ENCODE results near the gene CDH4. TPM values are rescaled to one million over a fixed set of nuclear protein-coding genes. Genes with fewer than 3 reads are reported as not detected.

CDH4 gene
- total RNA-seq, 4 donors from 2014 or later = under 0.01 to 0.56 (median 0.19) TPM; not detected in 1

DNA sequence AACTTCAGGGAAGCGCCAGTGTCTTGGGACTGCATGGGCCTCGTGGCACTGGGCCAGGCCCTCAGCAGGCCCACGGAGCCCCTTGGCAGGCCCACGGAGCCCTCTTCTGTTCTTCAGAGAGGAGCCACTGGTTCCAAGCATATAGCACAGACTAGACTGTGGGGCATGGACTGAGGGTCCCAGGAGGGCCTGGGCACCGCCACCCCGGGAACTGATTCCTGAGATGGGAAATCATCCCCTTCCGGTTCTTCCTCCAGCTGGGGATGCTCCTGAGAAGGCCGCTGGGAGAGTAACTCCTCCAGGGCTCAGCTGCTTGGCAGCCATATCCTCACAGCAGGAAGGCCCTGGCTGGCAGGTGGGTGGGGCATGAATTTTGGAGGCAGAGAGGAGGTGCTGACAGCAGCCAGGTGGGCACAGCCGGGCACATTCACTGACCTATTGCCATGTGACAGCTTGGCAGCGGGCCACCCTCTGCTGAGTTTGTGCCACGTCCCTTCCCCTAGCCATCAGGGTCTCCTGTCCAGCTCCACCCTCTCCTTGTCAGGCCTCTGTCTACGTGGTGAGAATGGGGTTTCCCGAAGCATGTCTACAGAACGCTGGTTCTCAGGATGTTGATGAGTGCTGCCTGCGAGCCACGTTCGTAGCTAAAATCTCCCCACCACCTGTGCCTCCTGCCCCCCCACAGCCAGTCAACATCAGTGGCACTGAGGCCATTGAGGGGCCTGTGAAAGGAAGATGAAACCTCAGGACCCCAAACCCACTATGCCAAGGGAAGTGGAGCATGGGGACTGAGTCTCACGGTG is 661.6 kb downstream of the CDH4 start:
- TF ChIP-seq, protein P1, sequence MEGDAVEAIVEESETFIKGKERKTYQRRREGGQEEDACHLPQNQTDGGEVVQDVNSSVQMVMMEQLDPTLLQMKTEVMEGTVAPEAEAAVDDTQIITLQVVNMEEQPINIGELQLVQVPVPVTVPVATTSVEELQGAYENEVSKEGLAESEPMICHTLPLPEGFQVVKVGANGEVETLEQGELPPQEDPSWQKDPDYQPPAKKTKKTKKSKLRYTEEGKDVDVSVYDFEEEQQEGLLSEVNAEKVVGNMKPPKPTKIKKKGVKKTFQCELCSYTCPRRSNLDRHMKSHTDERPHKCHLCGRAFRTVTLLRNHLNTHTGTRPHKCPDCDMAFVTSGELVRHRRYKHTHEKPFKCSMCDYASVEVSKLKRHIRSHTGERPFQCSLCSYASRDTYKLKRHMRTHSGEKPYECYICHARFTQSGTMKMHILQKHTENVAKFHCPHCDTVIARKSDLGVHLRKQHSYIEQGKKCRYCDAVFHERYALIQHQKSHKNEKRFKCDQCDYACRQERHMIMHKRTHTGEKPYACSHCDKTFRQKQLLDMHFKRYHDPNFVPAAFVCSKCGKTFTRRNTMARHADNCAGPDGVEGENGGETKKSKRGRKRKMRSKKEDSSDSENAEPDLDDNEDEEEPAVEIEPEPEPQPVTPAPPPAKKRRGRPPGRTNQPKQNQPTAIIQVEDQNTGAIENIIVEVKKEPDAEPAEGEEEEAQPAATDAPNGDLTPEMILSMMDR (IDR thresholded peaks at IDR 0.05) = no peak
- no peak for ATAC-seq (ENCODE audit: low FRiP score)
- DNase-seq (ENCODE audit: low spot score) = no peak

DNA sequence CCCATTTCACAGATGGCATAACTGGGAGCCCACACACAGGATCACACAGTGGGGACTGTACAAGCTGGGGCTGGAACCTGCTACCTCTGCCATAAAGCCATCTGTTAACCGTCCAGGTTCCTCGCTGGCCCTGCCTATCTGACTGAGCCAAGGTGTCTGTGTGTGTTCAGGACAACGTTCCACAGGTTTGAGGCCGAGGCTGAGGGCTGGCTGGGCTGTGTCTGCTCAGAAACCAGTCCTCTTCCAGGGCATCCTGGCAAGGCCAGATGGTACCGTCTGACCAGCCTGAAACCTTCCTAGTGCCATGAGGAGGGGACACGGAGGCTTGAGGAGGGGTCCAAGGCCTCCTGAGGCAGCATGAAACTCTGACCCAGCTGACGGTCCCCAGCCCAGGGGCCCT is 663.0 kb downstream of the CDH4 start:
- no peak for DNase-seq (ENCODE audit: low spot score)
- TF ChIP-seq, protein P1 (IDR thresholded peaks at IDR 0.05) = no peak
- no peak for ATAC-seq (ENCODE audit: low FRiP score)

DNA sequence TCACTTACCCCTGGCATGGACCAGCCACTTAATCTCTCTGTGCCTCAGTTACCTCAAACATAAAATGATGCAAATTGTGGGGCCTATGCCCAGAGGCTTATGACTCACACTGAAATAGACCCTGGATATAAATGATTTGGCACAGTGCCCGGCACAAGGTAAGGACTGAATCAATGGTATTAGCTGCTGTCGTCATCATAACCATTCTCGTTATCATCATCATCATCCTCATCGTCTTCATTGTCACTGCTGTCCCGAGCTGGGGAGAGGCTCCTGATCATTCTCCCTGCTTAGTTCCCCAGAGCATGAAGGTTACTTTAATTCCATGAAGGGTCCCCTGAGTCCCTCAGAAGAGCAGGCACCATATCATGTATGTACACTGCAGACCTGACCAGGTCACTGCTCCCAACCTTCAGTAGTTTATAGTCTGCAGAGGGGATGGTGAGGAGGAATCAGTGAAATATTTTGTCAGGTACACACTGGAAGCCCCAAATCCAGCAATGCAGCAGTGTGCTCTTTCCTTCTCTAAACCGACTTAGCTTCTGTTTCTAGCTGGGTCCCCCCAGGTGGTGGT is 664.3 kb downstream of the CDH4 start:
- TF ChIP-seq, protein P1 (IDR thresholded peaks at IDR 0.05) = no peak

DNA sequence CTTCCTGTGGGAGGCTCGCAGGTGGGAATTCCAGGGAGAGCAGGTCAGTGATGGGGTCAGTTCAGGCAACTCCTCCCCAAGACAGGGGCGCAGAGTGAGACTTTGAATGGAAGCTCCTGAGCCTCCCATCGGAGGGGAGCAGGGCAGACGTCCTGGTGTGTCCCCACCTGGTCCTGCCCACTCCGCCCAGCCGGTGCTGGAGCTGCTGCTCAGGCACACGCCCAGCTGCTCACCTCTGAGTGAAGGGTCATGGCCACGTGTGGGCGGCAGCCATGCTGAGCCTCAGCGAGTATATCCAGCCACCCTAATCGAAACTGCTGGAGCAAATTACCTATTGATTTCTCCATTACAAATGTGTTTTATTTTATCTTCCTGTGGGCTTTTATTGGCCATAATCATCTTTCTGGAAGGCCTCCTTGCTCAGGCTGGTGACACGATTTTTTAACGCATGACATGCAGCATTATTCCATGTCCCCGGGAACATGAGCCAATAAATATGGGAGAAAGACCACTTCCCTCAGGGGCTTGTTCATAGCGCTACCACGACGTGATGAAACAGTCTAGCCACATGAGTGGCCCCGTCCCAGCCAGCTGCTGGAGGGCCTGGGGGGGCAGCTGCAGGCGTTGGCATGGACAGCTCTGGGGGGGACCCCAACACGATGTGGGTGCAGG is 665.5 kb downstream of the CDH4 start:
- ATAC-seq (ENCODE audit: low FRiP score) (no peak), DNase-seq (ENCODE audit: low spot score) (no peak)
- TF ChIP-seq, protein P1 (IDR thresholded peaks at IDR 0.05) = no peak

More for the DNA sequence above, 664.3 kb downstream of the CDH4 start:
- ATAC-seq (ENCODE audit: low FRiP score) (no peak), DNase-seq (ENCODE audit: low spot score) (no peak)

DNA sequence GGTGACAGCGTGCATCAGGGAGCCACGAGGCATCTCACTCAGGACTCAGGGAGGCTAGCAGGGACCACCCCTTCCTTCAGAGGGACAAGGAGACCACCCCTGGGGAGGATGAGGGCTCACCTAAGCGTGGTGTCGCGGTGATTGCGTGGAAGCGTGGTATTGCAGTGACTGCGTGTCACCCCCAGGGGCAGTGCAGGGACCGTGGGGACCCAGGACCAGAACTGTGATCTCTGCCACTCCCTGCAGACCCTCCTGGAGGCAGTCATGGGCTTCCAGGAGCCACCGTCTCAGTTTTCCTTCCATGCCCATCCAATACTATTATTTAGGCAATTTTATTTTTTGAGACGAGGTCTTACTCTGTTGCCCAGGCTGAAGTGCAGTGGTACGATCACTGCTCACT is 666.5 kb downstream of the CDH4 start:
- TF ChIP-seq, protein P1 (IDR thresholded peaks at IDR 0.05) = no peak
- ATAC-seq (ENCODE audit: low FRiP score) = no peak

DNA sequence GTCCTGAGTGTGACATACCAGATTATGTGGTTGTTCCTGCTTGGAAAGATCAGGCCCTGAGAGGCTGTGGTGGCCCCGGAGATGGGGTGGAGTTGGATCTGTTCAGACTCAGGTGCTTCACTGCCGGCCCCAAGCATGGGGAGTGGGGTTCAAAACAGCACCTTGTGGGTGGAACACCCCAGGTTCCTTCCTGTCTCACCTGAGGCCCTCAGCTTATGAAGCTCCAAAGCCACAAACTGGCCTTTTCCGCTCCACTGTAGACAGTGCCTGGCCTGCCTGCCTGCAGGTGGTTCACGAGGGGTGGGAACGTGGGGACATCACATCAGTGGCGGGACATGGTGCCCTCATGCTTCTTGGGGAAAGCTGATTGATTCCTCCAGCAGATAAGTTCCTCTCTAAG is 667.2 kb downstream of the CDH4 start:
- DNase-seq (ENCODE audit: low spot score) (no peak), ATAC-seq (ENCODE audit: low FRiP score) (no peak)
- TF ChIP-seq, protein P1 (IDR thresholded peaks at IDR 0.05) = no peak

More for the DNA sequence above, 666.5 kb downstream of the CDH4 start:
- DNase-seq (ENCODE audit: low spot score) = no peak
